Activated CD8-positive, alpha-beta T cell treated with anti-CD3 and anti-CD28 coated beads, Interleukin-2, amount 10 ng/mL, durations not matched to agents 7 days and 5 days (primary cell): ENCODE data around the gene CKS1B. TPM values are rescaled to one million over a fixed set of nuclear protein-coding genes. Genes with fewer than 3 reads are reported as not detected.

ENCODE experiments used
- ATAC-seq: fragments of 150-1000 bp; cut with Tn5 transposase; one replicate; pipeline ENCODE4 v1.10.0; 2021; ENCODE audit warnings: moderate library complexity
- CTCF ChIA-PET: fragments of 350-600 bp; sonication (Branson Sonifier 250); formaldehyde crosslinking; loops from one replicate; lab custom pipeline; 2021; ENCODE audit warnings: antibody characterized with exemption; lab: Charles Lee
- POLR2A ChIA-PET: fragments of 350-600 bp; sonication (Branson Sonifier 250); formaldehyde crosslinking; loops from one replicate; lab custom pipeline; 2021; ENCODE audit warnings: antibody characterized with exemption; lab: Charles Lee
- DNase-seq: peaks from one replicate; pipeline ENCODE4 v3.0.0-alpha.2; 2020
- H3K27ac Mint-ChIP-seq: one replicate; pipeline ENCODE4 v1.8.0; 2021; ENCODE audit warnings: mild to moderate bottlenecking, mixed read lengths
- H3K27me3 Mint-ChIP-seq: one replicate; pipeline ENCODE4 v1.8.0; 2021; ENCODE audit warnings: low read depth, mixed read lengths
- H3K36me3 Mint-ChIP-seq: one replicate; pipeline ENCODE4 v1.8.0; 2021; ENCODE audit warnings: low read depth, mixed read lengths
- H3K4me1 Mint-ChIP-seq: one replicate; pipeline ENCODE4 v1.8.0; 2021; ENCODE audit warnings: low read depth, mixed read lengths
- H3K4me3 Mint-ChIP-seq: one replicate; pipeline ENCODE4 v1.8.0; 2021; ENCODE audit warnings: mild to moderate bottlenecking, mixed read lengths
- H3K9me3 Mint-ChIP-seq: one replicate; pipeline ENCODE4 v1.8.0; 2022; ENCODE audit warnings: mixed read lengths; ENCODE audit not compliant: insufficient read depth
- total RNA-seq, 2 experiments: library from RNA; stranded (reverse); gene quantifications; one replicate each; pipeline ENCODE4 v1.2.3, GENCODE V29; 2021

CKS1B gene
- total RNA-seq, 2 experiments from 2014 or later: 151 to 153 TPM

- H3K4me1 Mint-ChIP-seq: peaks cover 69% of the 10 kb centered on the region
- H3K9me3 Mint-ChIP-seq: no peaks in the 10 kb centered on the region
- DNase-seq: no peak
- POLR2A ChIA-PET: interaction anchor here (0.7 to 4.9 kb wide), 2 partner anchors 15 to 101 kb away, joined by 3 to 31 read pairs; partner anchors contain the start of gene CKS1B
- CTCF ChIA-PET: interaction anchor here (0.6 kb wide), 1 partner anchor 214 kb away, joined by 4 read pairs; the partner anchor contains the start of gene KRTCAP2
- H3K27me3 Mint-ChIP-seq: no peaks in the 10 kb centered on the region
- peaks cover 40% of the 10 kb centered on the region for H3K36me3 Mint-ChIP-seq
- no peak overlapping the region for H3K4me3 Mint-ChIP-seq
- H3K27ac Mint-ChIP-seq: peak overlapping the region; percentile 12
- no peak for ATAC-seq
Measured at GRCh38 chr1:154958681-154959425, 15.6 kb upstream of the CKS1B start.

GRCh38 chr1:154959426-154959780 is 15.1 kb upstream of the CKS1B start:
- POLR2A ChIA-PET: interaction anchor here (4.9 kb wide), 1 partner anchor 15 kb away, joined by 31 read pairs; the partner anchor contains the start of gene CKS1B
- H3K9me3 Mint-ChIP-seq: no peaks in the 10 kb centered on the region
- ATAC-seq (no peak), DNase-seq (no peak)
- H3K36me3 Mint-ChIP-seq: peaks cover 44% of the 10 kb centered on the region
- H3K27me3 Mint-ChIP-seq: no peaks in the 10 kb centered on the region
- CTCF ChIA-PET: interaction anchor here (0.6 to 0.7 kb wide), 2 partner anchors 29 to 214 kb away, joined by 3 to 4 read pairs; partner anchors contain the start of gene KRTCAP2
- H3K4me1 Mint-ChIP-seq: peaks cover 65% of the 10 kb centered on the region
- H3K4me3 Mint-ChIP-seq: peak overlapping the region; percentile 43
- no peak overlapping the region for H3K27ac Mint-ChIP-seq

- no peak for DNase-seq
- no peak for ATAC-seq
- ChIA-PET CTCF (interaction anchor here (0.7 to 4.0 kb wide), 13 partner anchors 9 to 401 kb away, joined by 3 to 22 read pairs (median 6); partner anchors contain the start of genes ADAM15, CKS1B and SHC1), POLR2A (interaction anchor here (0.8 to 4.9 kb wide), 9 partner anchors 9 to 39 kb away, joined by 3 to 31 read pairs (median 6); partner anchors contain the start of genes CKS1B, FLAD1, PMVK and SHC1)
- peak overlapping the region; percentile 87 for H3K27ac Mint-ChIP-seq
- no peaks in the 10 kb centered on the region for H3K27me3 Mint-ChIP-seq
- peaks cover 51% of the 10 kb centered on the region for H3K36me3 Mint-ChIP-seq
- H3K4me3 Mint-ChIP-seq: peak overlapping the region; percentile 94
- no peaks in the 10 kb centered on the region for H3K9me3 Mint-ChIP-seq
- H3K4me1 Mint-ChIP-seq: peaks cover 54% of the 10 kb centered on the region
Measured at GRCh38 chr1:154960446-154961136, 13.9 kb upstream of the CKS1B start.

GRCh38 chr1:154961207-154962155 is 13.0 kb upstream of the CKS1B start, which contains the start of gene PYGO2:
TSS of gene PYGO2 (minus strand) at chr1:154961782. CDS start at chr1:154961576, 206 bp downstream.
- H3K4me3 Mint-ChIP-seq: peak within 1 kb of the TSS; percentile 94
- ATAC-seq (peak; percentile 83), DNase-seq (peak; percentile 85)
- H3K36me3 Mint-ChIP-seq: peaks cover 57% of the 10 kb centered on the region
- H3K27me3 Mint-ChIP-seq: no peaks in the 10 kb centered on the region
- H3K4me1 Mint-ChIP-seq: peaks cover 45% of the 10 kb centered on the region
- H3K27ac Mint-ChIP-seq: peak within 1 kb of the TSS; percentile 89
- H3K9me3 Mint-ChIP-seq: no peaks in the 10 kb centered on the region
- ChIA-PET POLR2A (interaction anchor here (1.2 to 4.9 kb wide), 8 partner anchors 9 to 38 kb away, joined by 3 to 31 read pairs (median 7); partner anchors contain the start of genes CKS1B, FLAD1, PMVK and SHC1), CTCF (interaction anchor here (0.7 to 4.0 kb wide), 13 partner anchors 9 to 402 kb away, joined by 3 to 22 read pairs (median 6); partner anchors contain the start of genes ADAM15, CKS1B and SHC1)

GRCh38 chr1:154962156-154962749 is 12.2 kb upstream of the CKS1B start:
- H3K27ac Mint-ChIP-seq: peak overlapping the region; percentile 89
- ATAC-seq (peak; percentile 5), DNase-seq (peak; percentile 47)
- no peaks in the 10 kb centered on the region for H3K9me3 Mint-ChIP-seq
- H3K4me1 Mint-ChIP-seq: peaks cover 39% of the 10 kb centered on the region
- POLR2A ChIA-PET: interaction anchor here (0.7 to 4.9 kb wide), 6 partner anchors 8 to 21 kb away, joined by 3 to 31 read pairs (median 8); partner anchors contain the start of genes CKS1B, FLAD1 and SHC1
- CTCF ChIA-PET: interaction anchor here (1.2 to 4.0 kb wide), 8 partner anchors 9 to 402 kb away, joined by 4 to 22 read pairs (median 14); partner anchors contain the start of genes ADAM15, CKS1B and SHC1
- H3K4me3 Mint-ChIP-seq: peak overlapping the region; percentile 85
- no peaks in the 10 kb centered on the region for H3K27me3 Mint-ChIP-seq
- peaks cover 63% of the 10 kb centered on the region for H3K36me3 Mint-ChIP-seq

- DNase-seq (no peak), ATAC-seq (no peak)
- no peaks in the 10 kb centered on the region for H3K9me3 Mint-ChIP-seq
- ChIA-PET POLR2A (interaction anchor here (0.7 to 4.9 kb wide), 2 partner anchors 11 kb away, joined by 3 to 31 read pairs; partner anchors contain the start of gene CKS1B), CTCF (interaction anchor here (2.1 to 4.0 kb wide), 4 partner anchors 8 to 89 kb away, joined by 11 to 22 read pairs (median 18); partner anchors contain the start of genes ADAM15, CKS1B and SHC1)
- peaks cover 64% of the 10 kb centered on the region for H3K36me3 Mint-ChIP-seq
- H3K27ac Mint-ChIP-seq: peak overlapping the region; percentile 89
- H3K4me3 Mint-ChIP-seq: peak overlapping the region; percentile 85
- H3K27me3 Mint-ChIP-seq: no peaks in the 10 kb centered on the region
- H3K4me1 Mint-ChIP-seq: peaks cover 43% of the 10 kb centered on the region
Measured at GRCh38 chr1:154962795-154963330, 11.6 kb upstream of the CKS1B start.

GRCh38 chr1:154963643-154964042 is 10.8 kb upstream of the CKS1B start:
- DNase-seq: no peak
- CTCF ChIA-PET: interaction anchor here (1.1 to 4.0 kb wide), 2 partner anchors 10 to 53 kb away, joined by 3 to 22 read pairs; no protein-coding TSS in a partner anchor
- peaks cover 46% of the 10 kb centered on the region for H3K4me1 Mint-ChIP-seq

GRCh38 chr1:154964359-154964758 is 10.1 kb upstream of the CKS1B start:
- ATAC-seq: no peak
- Mint-ChIP-seq H3K27ac (peak overlapping the region; percentile 27), H3K36me3 (peaks cover 62% of the 10 kb centered on the region), H3K9me3 (no peaks in the 10 kb centered on the region), H3K4me1 (peaks cover 53% of the 10 kb centered on the region), H3K4me3 (no peak overlapping the region), H3K27me3 (no peaks in the 10 kb centered on the region)
- no peak for DNase-seq
- ChIA-PET POLR2A (interaction anchor here (3.0 to 4.2 kb wide), 2 partner anchors 9 kb away, joined by 13 to 23 read pairs; partner anchors contain the start of gene PBXIP1), CTCF (interaction anchor here (0.7 to 4.0 kb wide), 4 partner anchors 9 to 53 kb away, joined by 3 to 22 read pairs (median 3); no protein-coding TSS in a partner anchor)

More at GRCh38 chr1:154963643-154964042, 10.8 kb upstream of the CKS1B start:
- peak overlapping the region; percentile 53 for H3K27ac Mint-ChIP-seq
- no peak overlapping the region for H3K4me3 Mint-ChIP-seq
- ATAC-seq: no peak
- H3K36me3 Mint-ChIP-seq: peaks cover 64% of the 10 kb centered on the region
- POLR2A ChIA-PET: interaction anchor here (3.0 to 4.2 kb wide), 2 partner anchors 8 to 10 kb away, joined by 13 to 23 read pairs; partner anchors contain the start of gene PBXIP1
- no peaks in the 10 kb centered on the region for H3K27me3 Mint-ChIP-seq
- H3K9me3 Mint-ChIP-seq: no peaks in the 10 kb centered on the region

- ATAC-seq: no peak
- Mint-ChIP-seq H3K4me1 (peaks cover 52% of the 10 kb centered on the region), H3K9me3 (no peaks in the 10 kb centered on the region), H3K36me3 (peaks cover 53% of the 10 kb centered on the region), H3K27ac (no peak overlapping the region), H3K4me3 (no peak overlapping the region), H3K27me3 (no peaks in the 10 kb centered on the region)
- ChIA-PET CTCF (interaction anchor here (1.3 to 1.4 kb wide), 2 partner anchors 22 to 34 kb away, joined by 4 to 6 read pairs; no protein-coding TSS in a partner anchor), POLR2A (interaction anchor here (3.0 to 4.2 kb wide), 2 partner anchors 8 to 11 kb away, joined by 13 to 23 read pairs; partner anchors contain the start of gene PBXIP1)
- DNase-seq: no peak
Measured at GRCh38 chr1:154966111-154966510, 8.4 kb upstream of the CKS1B start.
